Activated naive CD4-positive, alpha-beta T cell treated with anti-CD3 and anti-CD28 coated beads, Interleukin-2, amount 50 U/mL, for 72 hours (primary cell): Measurements from ENCODE around the gene BIK. TPM values are rescaled to one million over a fixed set of nuclear protein-coding genes. Genes with fewer than 3 reads are reported as not detected.
"Not testable (repeated sequence)": the region's sequence is repeated elsewhere in the genome, so short reads cannot be mapped to it uniquely, and the experiment has no call there.

Experiments
- ATAC-seq, 2 donors: fragments of 150-1000 bp; cut with Tn5 transposase; 2 replicates each; pipeline ENCODE4 v1.10.0; 2021; ENCODE audit warnings: mild to moderate bottlenecking in 2 of 2, moderate library complexity in 2 of 2
- DNase-seq, 2 donors: peaks; one replicate each; pipeline ENCODE4 v3.0.0; 2021 to 2022; ENCODE audit warnings: low spot score in 2 of 2
- H3K27ac Mint-ChIP-seq, 2 donors: one replicate each; pipeline ENCODE4 v1.8.0; 2022; ENCODE audit warnings: mild to moderate bottlenecking in 2 of 2, mixed read lengths in 2 of 2
- H3K36me3 Mint-ChIP-seq, 2 donors: one replicate each; pipeline ENCODE4 v1.8.0; 2022; ENCODE audit warnings: mixed read lengths in 2 of 2
- H3K9me3 Mint-ChIP-seq, 2 donors: one replicate each; pipeline ENCODE4 v1.8.0; 2022; ENCODE audit warnings: mixed read lengths in 2 of 2
- total RNA-seq, 2 donors: library from RNA; stranded (reverse); gene quantifications; one replicate each; pipeline ENCODE4 v1.2.3, GENCODE V29; 2022

The BIK gene
- total RNA-seq, 2 donors from 2014 or later: 0.98 to 1.4 TPM

DNA sequence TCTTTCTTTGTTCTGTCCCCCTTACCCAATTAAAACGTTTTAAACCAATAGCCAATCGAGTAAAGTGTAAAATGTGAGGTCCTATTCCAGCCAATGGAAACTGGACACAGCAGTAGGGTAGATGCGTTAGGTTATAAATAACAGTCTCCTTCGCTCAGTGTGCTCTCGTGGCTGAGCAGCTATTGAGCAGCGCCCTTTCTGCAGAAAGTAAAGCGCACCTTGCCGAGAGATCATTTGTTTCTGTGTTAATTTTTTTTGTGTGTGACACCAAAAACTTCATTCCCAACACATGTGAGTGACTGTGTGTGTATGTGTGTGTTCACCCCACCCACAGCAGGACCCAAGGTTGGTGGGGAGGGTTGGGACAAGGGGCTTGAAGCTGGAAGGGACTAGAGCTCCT is 14.1 kb upstream of the BIK start:
- H3K9me3 Mint-ChIP-seq: peaks cover 5 to 6% of the 10 kb centered on the region in 2 donors
- DNase-seq: no peak
- H3K27ac Mint-ChIP-seq: no peak overlapping the region
- H3K36me3 Mint-ChIP-seq: peaks cover 6 to 18% of the 10 kb centered on the region in 2 donors
- no peak for ATAC-seq

DNA sequence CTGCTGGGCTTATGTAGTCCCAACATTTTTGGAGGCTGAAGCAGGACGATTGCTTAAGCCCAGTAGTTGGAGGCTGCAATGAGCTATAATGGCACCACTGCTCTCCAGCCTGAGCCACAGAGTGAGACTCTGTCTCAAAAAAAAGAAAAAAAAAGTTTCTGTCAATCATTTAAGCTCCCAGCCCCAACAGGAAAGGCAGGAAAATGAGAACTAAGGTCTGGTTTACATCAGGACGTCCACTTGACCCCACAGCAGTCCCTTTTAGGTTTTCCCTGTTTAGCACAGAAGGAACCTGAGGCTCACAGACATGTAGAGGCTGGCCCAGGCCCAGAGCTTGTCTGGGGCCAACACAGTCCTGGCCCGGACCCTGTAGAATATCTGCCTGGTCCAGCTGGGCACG is 12.2 kb upstream of the BIK start:
- DNase-seq (no peak), ATAC-seq (no peak)
- Mint-ChIP-seq H3K36me3 (peaks cover 6 to 18% of the 10 kb centered on the region in 2 donors), H3K27ac (no peak overlapping the region), H3K9me3 (peaks cover 5 to 6% of the 10 kb centered on the region in 2 donors)

DNA sequence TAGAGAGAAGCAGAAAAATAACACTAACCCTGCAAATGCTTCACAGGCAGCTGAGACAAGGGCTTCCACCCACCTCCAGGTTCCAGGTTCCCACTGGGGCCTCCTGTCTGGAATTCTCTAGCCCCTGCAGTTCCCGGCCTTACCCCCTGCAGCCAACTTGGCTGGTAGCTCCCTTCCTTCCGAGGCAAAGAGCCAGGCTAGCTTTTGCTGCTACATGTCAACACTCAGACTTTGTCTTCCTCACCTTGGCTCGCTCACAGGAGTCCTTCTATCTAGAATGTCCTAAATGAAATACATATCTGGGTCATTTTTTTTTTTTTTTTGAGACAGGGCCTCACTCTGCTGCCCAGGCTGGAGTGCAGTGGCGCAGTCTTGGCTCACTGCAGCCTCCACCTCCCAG is 11.5 kb upstream of the BIK start:
- Mint-ChIP-seq H3K27ac (no peak overlapping the region), H3K36me3 (peaks cover 6 to 18% of the 10 kb centered on the region in 2 donors), H3K9me3 (peaks cover 5 to 6% of the 10 kb centered on the region in 2 donors)
- no peak for ATAC-seq
- no peak for DNase-seq

DNA sequence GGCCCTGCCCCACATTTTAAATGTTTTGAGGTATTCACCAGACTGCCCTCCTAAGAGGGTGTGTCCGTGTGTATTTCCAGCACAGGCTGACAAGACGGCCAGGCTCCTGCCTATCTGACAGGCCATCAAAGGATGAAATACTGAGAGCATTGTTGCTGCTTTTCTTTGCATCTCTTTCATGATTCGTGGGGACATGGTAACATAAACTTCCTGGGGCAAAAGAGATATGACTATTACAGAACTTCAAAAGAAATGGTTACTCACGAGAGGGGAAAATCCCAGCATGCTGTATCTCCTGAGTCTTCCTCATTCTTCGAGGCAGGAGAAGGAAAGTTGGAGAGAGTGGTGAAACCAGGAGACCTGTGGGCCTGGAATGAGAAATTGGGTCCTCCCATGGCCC is 10.3 kb upstream of the BIK start:
- peak overlapping the region in 1 of 2 donors; percentile 31 for H3K27ac Mint-ChIP-seq
- DNase-seq (no peak), ATAC-seq (peak; percentile 53 to 65)
- H3K9me3 Mint-ChIP-seq: peaks cover 5 to 6% of the 10 kb centered on the region in 2 donors
- H3K36me3 Mint-ChIP-seq: peaks cover 6 to 18% of the 10 kb centered on the region in 2 donors

DNA sequence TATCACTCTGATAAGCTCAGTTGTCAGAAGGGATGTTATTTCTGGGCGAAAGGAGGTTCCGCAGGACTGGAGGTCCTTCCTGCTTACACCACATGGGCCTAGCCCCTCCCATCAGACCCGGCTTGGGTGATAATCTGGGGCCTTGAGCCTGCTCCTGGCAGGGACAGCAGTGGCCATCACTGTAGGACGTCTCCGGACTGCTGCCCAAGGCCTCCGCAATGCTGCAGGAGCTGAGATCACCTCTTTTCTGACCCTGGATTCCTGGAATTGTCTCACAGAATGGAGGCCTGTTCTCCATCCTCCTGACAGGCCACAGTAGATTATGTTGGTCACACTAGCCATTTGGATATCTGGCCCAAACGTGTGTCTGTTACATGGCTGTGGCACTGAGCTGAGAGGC is 9.2 kb upstream of the BIK start:
- Mint-ChIP-seq H3K9me3 (no peaks in the 10 kb centered on the region), H3K27ac (no peak overlapping the region), H3K36me3 (peaks cover 0 to 9% of the 10 kb centered on the region in 2 donors)
- DNase-seq (no peak), ATAC-seq (no peak)

DNA sequence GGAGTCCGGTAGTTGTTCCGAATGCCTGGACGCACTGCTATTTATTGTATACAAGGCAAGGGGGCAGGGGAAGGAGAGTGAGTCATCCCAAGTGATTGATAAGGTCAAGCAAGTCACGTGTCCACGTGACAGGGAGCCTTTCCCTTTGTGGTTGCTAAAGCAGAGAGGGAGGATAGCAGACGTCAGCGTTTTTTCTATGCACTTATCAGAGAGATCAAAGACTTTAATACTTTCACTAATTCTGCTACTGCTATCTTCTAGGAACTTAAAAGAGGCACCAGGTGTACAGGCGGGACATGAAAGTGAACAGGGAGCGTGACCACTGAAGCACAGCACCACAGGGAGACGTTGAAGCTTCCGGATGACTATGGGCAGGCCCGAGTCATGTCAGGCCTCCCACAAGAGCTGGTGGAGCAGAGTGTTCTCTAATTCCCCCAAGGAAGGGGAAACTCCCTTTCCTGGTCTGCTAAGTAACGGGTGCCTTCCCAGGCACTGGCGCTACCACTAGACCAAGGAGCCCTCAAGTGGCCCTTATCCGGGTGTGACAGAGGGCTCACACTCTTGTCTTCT is 6.4 kb upstream of the BIK start:
- peak overlapping the region in 1 of 2 donors; percentile 18 for H3K27ac Mint-ChIP-seq
- DNase-seq (peak in 1 of 2 donors; percentile 69), ATAC-seq (peak in 1 of 2 donors; percentile 86)
- H3K9me3 Mint-ChIP-seq, H3K36me3 Mint-ChIP-seq: not testable (repeated sequence)

DNA sequence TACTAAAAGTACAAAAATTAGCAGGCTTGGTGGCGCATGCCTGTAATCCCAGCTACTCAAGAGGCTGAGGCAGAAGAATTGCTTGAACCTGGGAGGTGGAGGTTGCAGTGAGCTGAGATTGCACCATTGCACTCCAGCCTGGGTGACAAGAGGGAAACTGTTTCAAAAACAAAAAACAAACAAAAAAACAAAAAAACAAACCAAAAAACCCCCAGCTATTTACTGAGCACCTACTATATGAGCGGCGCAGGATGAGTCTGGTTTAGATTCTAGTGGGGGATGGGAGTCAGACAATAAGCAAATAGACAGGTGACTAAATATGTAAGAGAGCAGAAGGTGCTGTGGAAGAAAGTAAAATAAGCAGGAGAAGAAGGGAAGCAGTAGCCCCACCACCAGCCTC is 5.6 kb upstream of the BIK start:
- DNase-seq, H3K9me3 Mint-ChIP-seq, ATAC-seq, H3K36me3 Mint-ChIP-seq, H3K27ac Mint-ChIP-seq: not testable (repeated sequence)

DNA sequence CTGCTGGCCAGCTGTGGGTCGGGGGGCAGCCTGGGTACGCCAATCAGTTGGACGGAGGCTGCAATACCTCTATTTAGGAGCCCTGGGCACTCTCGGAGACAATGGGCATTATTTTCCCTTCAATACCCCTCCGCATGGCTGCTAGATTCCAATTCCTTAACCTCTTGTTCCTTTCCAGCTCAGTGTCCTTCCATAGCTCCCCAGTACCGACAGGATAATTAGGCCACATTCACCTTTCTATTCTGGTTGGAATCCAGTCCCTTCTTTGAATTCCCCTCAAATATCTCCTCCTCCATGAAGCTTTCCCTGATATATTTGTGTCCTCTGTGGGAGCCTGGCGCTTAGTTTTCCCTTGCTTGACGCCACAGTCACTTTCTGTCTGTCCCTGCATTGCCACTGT is 4.2 kb upstream of the BIK start:
- no peak overlapping the region for H3K27ac Mint-ChIP-seq
- ATAC-seq: no peak
- H3K9me3 Mint-ChIP-seq: no peaks in the 10 kb centered on the region
- no peaks in the 10 kb centered on the region for H3K36me3 Mint-ChIP-seq
- no peak for DNase-seq

DNA sequence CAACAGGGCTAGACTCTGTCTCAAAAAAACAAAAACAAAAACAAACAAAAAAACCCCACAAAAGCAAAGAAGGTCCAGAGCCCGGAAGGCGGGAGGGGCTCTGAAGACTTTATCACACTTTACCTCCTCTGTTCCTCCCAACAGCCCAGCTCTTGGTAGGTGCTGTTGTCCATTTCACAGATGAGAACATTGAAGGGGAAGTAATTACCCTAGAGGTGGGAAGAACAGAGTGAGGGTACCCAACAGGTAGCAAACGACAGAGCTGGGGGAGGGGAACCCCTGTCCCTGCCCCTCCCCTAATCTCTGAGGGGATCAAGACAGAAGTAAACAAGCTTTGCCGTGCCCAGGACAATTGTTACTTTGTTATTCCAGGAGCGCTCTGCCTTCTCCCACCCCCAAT is 1.0 kb upstream of the BIK start:
- H3K36me3 Mint-ChIP-seq: no peaks in the 10 kb centered on the region
- H3K9me3 Mint-ChIP-seq: no peaks in the 10 kb centered on the region
- no peak for DNase-seq
- H3K27ac Mint-ChIP-seq: no peak overlapping the region
- ATAC-seq: no peak

DNA sequence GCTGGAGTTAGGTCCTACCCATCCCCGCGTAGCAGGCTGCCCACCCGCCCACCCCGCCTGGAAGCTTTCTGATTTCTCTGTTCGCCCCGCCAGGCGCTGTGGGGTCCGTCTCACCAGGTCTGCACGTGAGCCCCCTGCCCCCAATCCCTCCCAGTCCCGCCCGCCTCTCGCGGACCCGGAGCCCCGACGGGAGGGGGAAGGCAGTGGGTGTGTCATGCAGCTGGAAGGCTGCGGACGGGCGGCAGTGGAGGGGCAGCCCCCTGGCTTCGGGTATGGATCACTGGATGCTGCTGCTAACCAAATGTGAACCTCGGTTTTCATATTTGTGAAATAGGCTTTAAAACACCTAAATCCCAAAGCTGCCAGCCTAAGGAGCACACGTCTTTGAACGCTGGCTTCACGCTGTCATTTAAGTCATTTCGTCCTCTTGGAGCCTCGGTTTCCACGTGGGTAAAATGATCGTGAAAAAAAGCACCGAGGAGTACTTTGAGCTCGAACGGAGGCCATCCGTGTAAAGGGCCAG is 568 bp upstream of the BIK start:
- Mint-ChIP-seq H3K27ac (no peak overlapping the region), H3K36me3 (no peaks in the 10 kb centered on the region), H3K9me3 (no peaks in the 10 kb centered on the region)
- ATAC-seq (peak in 1 of 2 donors; percentile 34), DNase-seq (no peak)

DNA sequence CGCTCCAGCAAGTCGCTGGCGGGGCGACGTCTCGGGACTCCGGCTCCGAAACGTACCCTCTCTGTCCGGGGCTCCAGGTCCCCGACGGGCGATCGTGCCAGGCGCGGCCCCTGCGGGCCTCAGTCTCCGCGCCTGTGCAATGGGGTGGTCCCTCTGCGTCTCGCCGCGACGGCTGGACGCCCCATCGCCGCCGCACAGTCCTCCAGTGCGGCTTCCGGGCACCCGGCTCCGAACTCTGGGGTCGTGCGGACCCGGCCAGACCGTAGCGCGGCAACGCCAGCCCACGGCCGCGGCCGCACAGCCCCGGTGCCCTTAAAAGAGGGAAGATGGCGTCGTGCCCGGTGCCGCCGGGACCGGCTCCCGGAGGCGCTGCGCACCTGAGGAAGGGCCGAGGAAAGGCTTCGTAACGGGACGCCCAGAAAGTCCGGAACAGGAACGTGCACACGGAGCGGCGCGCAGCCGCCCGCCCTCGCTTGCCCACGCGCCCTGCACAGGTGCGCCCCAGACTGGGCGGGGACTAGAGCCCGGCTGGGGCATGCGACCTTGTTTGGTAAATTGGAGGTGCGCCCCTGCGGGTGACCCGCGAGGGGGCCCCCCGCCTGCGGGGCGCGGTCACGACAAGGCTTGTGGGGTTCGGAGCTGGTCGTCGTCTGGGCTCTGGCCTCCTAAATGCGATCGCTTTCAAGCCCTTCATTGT is 525 bp downstream of the BIK start:
- DNase-seq: peak; percentile 35 to 62
- Mint-ChIP-seq H3K27ac (no peak overlapping the region), H3K9me3 (no peaks in the 10 kb centered on the region), H3K36me3 (no peaks in the 10 kb centered on the region)
- peak; percentile 73 to 80 for ATAC-seq

DNA sequence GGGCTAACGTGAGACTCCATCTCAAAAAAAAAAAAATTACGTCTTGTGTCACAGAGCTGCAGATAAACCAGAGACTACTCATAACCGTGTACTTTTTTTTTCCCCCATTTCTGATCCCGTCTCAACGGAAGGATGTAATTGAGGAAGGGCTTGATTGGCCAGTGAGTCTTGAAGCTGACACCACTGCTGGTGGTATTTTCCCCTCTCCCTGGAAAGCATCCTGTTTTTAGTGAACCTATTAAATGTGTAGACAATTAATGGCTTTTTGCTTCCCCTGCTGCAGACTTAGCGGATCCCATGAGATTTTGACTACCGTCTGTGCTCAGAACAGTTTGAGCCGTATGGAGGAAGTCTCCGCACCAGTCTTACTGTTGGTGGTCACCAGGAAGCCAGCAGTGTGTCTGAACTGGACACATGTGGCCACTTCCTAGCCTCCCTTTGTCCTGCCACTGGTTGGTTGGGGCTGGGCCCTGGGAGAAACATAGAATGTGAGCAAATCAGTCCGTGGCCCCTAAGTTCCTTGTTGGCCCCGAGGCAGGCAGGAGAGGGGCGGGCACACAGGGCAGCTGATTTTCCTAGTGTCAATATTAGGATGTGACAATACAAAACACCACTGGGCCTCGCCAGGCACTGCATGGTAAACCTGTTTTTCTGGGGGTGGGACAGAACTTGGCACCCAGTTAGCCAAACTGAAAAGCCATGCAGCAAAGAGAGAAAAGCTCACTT is 3.1 kb downstream of the BIK start:
- ATAC-seq: no peak
- Mint-ChIP-seq H3K27ac (no peak overlapping the region), H3K36me3 (no peaks in the 10 kb centered on the region), H3K9me3 (no peaks in the 10 kb centered on the region)
- DNase-seq: no peak

DNA sequence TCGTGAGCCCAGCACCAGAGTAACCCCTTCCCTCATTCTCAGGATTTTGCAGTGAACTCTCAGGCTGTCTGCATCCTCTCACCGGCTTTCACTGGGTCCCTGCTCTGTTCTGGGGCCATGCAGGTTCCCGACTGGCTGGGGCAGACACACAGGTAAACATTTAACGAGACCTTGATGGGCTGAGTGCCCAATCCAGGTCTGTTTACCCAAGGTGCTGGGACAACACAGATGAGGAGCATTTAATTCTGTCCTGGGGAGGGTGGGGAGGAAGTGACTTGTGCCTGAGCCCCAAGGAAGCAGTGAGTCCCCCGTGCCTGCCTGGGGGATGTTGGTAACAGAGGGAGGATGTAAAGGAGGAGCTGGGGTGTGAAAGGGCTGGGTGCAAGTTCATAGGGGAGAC is 4.4 kb downstream of the BIK start:
- DNase-seq (no peak), ATAC-seq (no peak)
- no peak overlapping the region for H3K27ac Mint-ChIP-seq
- no peaks in the 10 kb centered on the region for H3K9me3 Mint-ChIP-seq
- no peaks in the 10 kb centered on the region for H3K36me3 Mint-ChIP-seq

DNA sequence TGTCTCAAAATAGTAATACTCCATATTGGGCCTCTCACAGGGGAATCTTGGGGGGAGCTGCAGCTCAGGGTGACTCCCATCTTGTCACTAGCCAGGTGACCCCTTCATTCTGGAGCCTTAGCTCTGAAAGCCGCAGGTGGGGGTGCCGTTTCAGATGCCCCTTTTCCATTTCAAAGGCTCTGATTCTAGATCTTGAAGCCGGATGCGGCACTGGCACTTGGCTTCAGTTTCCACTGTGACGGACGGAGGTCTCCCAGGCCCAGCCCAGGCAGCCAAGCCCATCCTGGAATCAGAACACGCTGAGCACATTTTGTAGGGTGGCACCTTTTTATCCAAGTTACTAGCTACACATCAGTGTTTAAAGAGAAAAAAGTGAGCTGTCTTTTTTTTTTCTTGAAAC is 6.4 kb downstream of the BIK start:
- H3K27ac Mint-ChIP-seq: no peak overlapping the region
- no peaks in the 10 kb centered on the region for H3K36me3 Mint-ChIP-seq
- no peaks in the 10 kb centered on the region for H3K9me3 Mint-ChIP-seq
- ATAC-seq (no peak), DNase-seq (no peak)

DNA sequence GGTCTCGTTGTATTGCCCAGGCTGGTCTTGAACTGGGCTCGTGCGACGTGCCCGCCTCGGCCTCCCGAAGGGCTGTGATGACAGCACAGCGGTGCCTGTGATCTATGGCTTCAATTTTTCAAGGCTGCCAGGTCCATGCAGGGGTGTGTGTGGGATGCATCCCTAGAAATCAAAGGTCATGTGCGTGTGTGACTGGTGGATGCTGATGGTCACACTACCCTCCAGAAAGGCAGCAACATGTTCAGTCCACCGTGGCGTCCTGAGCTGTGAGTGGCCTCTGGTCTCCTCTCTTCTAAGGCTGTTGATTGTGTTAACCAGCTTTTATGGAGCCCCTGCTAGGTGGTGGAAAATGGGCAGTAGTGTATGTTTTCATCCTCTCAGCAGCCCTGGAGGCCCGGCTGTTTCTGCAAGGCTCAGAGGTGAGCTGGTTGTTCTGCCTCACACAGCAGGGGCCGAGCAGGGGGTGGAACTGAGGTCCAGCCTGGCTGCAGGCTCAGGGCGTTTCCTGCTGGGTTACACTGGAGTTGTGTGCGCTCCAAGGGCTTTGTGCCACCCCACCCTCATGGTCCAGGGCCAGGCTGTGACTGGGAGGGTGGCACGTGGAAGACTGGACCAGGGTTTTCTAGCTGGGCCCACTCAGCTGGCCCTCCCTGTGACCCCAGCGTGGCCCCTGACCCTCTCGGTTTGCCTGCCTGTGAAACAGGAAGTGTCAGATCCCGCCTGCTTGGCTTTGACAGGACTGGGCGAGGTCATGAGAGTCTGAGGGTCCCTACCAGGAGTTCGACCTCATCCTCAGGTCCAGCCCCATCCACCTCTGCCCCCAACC is 7.7 kb downstream of the BIK start:
- Mint-ChIP-seq H3K9me3 (no peaks in the 10 kb centered on the region), H3K27ac (no peak overlapping the region), H3K36me3 (no peaks in the 10 kb centered on the region)
- ATAC-seq (no peak), DNase-seq (no peak)

DNA sequence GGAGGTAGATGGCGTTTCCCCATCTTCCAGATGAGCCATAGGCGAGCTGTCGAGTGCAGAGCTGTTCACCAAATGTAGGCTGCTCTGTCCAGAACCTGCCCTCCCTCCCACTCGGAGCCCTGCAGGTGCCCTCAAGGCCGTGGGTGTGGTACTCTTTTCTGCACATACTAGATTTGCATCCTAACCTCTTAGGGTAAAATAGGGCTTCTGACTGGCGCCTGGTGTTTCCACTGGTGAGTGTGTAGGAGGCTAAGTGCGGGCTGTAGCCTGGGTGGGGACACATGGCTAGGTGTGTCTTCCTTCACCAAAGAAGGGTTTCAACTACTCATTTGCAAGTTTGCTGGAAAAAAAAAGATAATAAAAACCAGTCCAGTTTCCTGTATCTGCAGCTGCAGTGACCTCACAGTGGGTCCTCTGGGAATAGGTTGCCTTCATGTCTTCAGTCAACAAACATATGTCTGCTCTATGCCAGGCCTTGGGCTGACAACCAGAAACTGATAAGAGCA is 8.5 kb downstream of the BIK start:
- no peak for ATAC-seq
- no peaks in the 10 kb centered on the region for H3K9me3 Mint-ChIP-seq
- H3K27ac Mint-ChIP-seq: no peak overlapping the region
- H3K36me3 Mint-ChIP-seq: no peaks in the 10 kb centered on the region
- no peak for DNase-seq
